H4 (cell line): Measurements from ENCODE around the gene SMOC2. TPM values are rescaled to one million over a fixed set of nuclear protein-coding genes. Genes with fewer than 3 reads are reported as not detected.

Experiments used
- DNase-seq: peaks from one replicate; pipeline ENCODE4 v3.0.0-alpha.2; 2015; ENCODE audit warnings: low spot score
- total RNA-seq: library from RNA; depleted of rRNA; stranded (reverse); fragments of >200 nt; shearing (Covaris generic); gene quantifications from 2 replicates; pipeline ENCODE4 v1.2.3, GENCODE V29; 2014

The SMOC2 gene
- total RNA-seq, 1 experiment from 2014 or later: 0.08 TPM

DNA sequence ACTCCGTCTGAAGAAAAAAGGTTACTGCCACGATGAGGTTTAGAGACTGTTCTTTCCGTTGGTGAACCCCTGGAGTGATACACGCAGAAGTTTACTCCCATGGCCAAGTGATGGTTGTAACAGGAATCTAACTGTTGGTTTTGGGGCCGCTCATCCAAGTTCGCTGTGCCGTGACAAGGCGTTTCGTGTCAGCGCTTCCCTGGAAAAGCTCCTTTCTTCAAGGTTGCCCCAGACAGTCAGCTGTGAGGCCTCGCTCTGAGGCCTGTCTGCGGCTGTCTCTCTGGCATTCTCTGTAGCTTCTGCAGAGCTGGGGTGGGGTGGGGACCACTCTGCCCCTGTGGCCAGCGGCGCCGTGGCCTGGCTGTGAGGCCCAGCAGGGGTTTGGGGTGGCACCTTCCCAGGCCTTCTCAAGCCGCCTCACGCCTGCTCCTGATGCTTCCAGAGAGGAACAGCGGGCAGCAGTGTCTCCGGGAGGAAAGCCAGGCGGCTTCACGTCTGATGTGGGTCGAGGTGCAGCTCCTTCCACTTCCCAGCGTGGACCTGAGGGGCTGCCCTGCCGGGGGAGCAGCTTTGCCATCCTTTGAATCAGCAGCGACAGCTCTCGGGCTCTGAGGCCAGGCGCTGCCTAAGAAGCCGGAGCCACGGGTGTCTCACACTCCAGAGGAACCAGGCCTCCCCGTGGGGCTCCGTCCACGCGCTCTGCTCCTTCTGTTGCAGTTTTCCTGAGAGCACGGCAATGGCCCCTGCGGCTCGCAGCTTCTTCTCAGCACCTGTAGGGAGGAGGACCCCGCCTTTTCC, 76.2 kb downstream of the SMOC2 start:
- DNase-seq: no peak

DNA sequence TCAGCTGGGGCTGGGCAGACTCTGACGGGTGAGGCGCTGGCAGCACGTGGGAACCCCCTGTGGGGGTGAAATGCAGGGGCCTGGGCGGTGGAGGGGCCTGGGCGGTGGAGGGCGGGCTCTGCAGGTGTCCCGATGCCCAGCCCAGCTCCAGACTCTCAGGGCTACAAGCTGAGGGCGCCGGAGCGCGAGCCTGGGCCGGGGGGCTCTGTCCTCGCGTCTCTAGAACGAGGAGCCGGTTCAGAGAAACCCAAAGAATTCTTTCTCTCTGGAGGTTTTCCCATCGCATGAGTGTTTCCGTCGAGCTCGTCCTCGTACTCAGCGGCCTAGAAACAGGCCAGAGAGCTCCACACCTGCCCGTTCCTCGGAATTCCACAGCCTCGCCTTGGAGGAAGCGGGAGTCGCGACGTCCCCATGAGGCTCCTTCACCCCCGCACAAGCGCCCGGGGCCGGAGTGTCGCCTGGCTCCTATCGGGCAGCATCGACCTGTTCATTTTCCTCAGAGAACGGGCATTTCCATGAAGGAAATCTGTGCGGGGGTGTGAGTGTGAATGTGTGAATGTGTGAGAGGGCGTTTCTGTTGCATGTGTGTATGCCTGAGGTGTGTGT, 76.9 kb downstream of the SMOC2 start:
- no peak for DNase-seq

DNA sequence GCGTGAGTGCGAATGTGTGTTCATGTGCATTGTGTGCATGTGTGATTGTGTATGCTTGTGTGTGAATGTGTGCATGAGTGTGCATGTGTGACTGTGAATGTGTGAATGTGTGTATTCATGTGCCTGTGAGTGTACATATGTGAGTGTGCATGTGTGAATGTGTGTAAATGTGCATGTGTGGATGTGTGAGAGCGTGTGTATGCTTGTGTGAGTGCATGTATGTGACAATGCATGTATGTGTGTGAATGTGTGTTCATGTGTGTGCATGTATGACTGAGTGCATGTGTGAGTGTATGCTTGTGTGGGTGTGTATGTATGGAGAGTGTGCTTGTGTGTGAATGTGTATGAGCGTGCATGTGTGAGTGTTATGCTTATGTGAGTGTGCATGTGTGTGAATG, 77.4 kb downstream of the SMOC2 start:
- DNase-seq: no peak

DNA sequence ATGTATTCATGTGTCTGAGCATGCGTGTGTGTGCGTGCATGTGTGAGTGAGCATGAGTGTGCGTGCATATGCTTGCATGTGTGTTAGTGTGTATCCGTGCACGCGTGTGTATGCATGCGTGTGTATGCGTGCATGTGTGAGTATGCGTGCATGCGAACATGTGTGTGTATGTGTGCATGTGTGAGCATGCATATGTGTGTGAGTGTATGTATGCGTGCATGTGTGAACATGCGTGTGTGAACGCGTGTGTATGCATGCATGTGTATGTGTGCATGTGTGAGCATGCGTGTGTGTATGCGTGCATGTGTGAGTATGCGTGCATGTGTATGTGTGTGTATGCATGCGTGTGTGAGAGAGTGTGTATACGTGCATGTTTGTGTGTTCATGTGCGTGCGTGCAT, 77.9 kb downstream of the SMOC2 start:
- DNase-seq: no peak

DNA sequence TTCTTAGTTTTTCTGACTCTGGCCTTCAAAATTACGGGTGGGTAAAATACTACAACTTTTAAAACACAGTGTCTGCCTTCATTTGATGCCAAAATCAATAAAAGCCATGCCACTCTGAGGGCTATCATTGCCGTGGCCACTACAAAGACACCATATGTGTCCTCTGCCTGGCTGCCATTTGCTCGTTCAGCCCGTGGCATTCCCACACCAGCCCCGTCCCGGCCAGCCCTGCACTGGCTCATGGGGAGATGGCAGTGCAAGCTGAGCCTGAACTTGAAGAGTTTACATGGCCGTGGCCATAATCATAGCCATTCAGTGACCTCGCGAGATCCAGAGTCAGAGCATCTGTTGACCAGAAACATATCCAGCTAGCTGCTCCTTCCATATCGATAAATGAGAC, 79.2 kb downstream of the SMOC2 start:
- DNase-seq: no peak

DNA sequence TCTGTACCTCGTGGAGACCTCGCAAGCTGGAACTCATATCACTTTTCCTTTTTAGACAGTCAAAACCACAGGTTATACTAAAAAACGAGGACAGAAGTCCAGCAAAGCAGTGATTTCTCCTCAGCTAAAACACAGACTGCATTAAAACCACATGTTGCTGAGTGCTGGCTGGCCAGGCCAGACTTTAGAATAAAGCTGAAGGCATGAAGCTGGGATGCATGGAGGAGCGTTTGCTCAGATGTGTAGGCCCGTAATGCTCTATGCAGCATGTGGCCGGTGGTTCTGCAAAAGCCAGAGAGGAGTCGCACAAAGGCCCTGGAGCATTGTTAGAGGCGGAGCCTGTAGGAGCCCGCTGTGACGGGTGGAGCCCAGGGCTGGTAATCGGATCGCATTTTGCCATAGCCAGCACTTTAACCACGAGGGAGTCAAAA, 83.6 kb downstream of the SMOC2 start:
- DNase-seq: no peak

DNA sequence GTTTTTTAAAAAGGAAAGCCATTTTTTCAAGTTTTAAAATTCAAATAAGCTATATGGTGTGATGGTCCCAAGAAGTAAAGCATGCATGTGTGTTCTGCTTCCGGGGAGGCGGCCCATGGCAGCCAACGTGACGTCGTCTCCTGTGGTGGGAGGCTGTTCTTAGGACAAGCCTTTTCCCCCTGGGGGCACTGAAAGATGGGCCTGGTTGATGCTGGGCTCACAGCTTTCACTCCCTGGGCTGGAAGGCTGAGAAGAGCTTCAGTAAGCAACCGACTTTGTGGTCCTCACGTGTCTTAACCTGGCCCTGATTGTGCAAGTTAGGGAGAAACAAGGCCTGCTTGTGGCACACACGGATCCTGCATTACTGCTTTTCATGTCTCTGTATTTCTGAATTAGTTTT, 84.1 kb downstream of the SMOC2 start:
- DNase-seq: no peak

DNA sequence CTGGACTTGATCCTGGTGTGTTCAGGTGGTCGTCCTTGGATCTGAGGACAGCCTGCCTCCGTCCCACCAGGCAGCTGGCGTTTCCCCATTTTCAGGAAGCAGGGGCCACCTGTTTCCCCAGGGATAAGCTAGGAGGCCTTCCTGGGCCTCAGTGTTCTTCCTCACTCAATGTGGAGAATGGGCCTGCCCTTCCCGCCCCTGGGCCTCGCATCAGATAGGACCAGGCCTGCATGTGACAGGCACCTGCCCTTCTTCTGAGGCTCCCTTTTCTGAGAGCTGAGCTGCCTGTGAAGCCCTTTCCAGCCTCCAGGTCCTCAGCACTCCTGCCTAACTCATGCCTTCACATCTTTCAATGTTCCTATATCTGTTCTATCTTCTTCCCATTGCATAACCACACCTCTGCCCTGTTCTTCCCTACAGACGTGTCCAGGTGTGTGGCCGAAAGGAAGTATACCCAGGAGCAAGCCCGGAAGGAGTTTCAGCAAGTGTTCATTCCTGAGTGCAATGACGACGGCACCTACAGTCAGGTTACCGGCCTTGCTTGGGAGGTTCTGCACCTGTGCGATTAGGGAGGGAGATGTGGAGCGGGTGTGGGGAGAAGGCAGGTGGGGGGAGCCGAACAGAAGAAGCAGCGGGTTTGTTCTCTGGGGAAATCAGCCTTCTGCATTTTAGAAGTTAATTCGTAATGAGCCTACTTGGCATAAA, 85.1 kb downstream of the SMOC2 start:
- no peak for DNase-seq

DNA sequence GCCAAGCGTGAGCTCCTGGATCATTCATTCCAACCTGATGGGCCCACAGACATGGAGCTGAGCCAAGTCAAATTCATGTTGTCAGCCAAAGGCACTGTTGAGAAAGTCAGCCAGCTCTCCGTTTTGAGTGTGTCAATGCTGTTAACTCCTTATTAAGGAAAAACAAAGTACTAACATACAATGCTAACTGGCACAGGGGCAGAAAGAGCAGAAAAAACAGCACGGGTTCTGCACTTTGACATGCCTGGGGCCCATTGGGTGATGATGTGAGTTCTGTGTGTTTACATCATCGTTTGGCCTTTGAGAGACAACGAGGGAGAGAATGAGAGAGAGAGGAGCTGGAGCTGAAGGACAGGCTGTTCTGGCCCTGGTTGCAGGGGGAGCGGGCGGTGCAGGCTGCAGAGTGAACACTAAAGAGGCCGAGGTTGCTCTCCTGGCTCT, 85.9 kb downstream of the SMOC2 start:
- DNase-seq: no peak

DNA sequence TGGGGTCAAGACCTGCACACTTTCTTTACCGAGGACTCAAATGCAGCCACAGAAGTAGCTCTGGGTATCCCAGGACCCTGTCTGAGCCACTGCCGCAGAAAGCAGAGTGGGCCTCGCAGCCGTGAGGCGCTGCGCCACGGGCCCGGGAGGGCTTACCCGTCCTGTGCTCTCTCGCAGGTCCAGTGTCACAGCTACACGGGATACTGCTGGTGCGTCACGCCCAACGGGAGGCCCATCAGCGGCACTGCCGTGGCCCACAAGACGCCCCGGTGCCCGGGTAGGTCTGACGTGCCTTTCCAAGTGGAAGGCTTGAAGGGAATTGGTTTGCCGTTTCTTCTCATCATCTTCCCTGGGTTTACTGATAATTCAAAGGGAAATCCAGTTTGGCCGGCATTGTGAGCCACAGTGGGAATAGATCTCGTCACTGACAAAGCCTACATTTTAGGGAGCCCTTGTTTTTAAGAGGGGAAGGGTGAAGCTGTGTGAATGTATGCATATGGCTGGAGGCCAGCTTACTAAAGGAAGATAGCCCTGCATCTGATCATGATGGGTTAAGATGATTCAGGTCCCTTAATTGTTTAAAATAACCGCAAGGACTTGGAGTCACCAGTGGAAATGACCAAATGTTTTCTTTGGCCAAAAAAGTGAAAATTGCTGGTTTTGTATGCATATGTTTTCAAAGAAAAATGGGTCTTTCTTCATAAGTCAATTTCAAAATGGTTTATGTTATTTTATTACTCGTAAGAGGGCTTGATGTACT, 86.6 kb downstream of the SMOC2 start:
- DNase-seq: no peak

DNA sequence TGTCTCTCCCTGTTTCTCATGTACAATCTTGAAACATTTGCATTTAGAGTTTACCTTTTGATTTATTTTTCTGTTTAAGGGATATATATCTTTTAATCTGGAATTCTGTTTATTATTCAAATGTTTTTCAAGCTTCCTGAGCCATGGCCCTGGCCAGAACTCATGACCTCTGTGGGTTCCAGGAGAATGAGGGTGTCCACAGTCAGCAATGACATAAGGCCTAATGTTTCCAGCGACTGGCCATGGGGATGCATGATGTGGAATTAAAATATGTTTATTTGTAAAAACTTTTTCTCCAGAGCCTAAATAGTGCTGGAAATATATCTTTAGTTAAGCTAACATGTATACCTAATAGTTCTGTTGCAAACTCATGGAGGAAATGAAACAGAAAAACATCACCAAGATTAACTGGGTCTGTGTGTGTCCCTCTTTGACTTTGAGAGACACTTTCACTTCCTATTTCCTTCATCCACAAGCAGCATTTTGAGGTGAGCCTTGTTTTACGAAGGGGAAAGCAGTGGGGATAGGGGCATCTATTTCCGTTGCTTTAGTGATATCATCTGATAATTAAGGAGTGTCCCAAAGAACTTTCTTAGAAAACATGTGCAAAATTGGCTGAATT, 87.6 kb downstream of the SMOC2 start:
- DNase-seq: no peak

DNA sequence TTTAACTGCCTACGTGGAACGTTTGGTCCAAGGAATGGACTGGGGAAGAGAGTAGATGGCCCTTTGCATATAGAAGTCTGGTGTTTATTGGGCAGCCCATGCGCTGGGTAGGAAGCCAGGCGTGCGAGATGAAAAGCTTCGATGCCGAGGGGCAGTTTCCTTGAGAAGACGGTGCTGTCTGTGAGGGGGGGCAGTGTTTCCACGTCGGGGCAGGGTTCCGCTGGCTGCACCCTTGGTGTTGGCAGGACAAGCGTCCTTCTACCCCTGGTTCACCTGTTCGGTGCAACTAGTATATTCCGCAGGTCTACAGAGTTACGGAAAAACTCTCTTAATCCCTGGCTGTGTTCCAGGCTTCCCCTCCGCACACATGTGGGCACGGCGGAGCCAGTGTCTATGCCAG, 88.2 kb downstream of the SMOC2 start:
- no peak for DNase-seq

DNA sequence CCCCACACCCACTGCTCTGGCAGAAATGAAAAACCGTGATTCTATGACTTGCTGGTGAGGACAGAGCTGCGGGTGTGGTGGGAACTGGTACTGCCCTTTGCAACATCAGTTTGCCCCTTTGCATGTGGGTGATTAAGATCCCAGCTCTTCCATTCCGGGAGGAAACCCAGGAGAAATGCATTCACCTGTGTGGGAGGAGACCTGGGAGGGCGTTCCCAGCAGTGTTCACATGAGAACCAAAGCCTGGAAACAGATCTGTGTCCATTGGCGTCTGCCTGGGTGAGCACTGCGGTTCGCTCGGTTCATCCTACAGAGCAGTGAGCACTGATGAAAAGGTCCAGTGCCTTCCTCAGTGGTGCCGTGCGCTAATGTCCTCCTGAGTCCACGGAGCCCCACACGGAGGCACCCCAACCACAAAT, 89.7 kb downstream of the SMOC2 start:
- no peak for DNase-seq

DNA sequence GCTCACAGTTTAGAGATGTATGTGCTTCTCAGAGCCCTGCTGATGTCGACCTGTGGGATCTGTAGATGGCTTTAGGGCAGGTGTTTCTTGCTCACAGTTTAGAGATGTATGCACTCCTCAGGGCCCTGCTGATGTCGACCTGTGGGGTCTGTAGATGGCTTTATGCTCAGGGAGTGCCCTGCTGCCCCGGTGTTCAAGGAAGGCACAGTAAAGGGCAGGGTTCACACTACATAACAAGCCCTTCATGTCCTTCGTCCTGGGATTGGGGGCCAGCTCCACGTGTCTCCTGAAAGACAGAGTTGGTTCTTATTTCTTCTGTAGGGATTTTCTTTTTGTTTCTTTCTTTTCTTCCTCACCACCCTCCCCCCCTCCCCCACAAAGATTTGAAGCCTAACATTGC, 91.1 kb downstream of the SMOC2 start:
- no peak for DNase-seq

DNA sequence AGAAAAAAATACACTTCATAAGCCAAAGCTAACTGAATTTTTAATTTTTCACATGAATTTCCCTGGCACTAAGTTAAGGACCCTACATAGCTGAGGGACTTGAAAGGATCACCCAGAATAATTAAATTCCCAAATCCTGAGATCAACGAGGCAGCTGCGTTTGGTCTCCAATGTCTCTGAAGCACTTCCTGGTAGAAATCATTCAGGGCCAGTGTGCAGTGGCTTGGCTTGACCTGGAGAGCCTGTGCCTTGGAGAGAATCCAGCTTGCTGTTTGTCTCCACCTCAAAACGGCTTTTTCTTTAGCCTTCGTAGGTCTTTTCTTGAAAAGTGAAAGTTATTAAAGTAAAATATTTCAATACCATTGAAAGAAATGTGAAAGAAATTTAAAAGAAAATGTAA, 92.4 kb downstream of the SMOC2 start:
- DNase-seq: no peak

DNA sequence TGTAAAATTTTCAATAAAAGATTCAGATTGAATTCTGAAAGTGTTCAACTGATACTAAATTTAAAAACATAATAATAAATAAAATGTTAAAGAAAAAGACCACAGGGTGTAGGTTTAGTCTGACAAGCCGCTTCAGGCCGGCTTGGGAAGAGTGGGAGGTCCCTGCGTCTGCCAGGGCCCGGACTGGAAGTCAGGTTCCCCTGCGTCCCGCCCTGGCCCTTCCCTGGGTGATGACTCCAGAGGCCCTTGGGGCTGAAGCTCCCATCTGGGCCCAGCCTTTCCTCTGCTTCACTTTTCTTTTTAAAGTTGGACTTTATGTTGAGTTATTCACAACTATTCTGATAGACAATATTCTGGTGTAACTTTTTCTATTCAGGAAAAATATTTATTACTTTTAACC, 93.3 kb downstream of the SMOC2 start:
- no peak for DNase-seq

DNA sequence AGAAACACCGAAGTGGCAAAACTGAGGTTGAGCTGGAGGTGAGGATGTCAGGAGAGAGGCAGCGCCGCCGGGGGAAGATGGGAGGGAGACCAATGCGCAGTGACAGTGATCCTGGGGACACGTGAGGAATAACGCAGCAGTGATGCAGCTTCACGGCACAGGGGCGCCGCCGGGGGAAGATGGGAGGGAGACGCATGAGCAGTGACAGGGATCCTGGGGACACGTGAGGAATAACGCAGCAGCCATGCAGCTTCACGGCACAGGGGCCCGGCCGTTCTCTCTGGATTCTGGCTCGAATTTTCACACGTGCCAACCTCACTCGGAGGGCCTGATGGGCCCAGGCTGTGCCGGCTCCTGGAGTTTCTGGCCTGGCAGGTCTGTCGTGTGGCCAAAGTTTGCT, 94.7 kb downstream of the SMOC2 start:
- DNase-seq: no peak

DNA sequence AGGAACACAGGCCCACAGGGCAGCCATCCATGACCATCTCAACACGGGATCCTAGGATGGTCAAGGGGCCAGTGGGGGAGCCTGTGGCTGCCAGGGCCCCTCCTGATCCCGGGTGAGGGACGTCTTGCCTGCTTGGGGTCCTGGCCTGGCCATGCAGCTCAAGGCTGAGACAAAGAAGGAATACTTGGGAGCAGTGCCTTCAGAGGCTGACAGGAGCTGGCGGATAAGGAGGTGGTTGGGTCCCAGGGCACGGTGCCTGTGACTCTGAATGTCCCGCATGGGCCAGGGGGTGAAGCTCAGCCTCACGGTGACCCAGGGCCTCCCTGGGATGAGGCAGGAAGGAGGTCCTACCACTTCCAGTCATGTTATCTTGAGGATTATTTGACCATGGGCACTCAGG, 95.2 kb downstream of the SMOC2 start:
- no peak for DNase-seq

DNA sequence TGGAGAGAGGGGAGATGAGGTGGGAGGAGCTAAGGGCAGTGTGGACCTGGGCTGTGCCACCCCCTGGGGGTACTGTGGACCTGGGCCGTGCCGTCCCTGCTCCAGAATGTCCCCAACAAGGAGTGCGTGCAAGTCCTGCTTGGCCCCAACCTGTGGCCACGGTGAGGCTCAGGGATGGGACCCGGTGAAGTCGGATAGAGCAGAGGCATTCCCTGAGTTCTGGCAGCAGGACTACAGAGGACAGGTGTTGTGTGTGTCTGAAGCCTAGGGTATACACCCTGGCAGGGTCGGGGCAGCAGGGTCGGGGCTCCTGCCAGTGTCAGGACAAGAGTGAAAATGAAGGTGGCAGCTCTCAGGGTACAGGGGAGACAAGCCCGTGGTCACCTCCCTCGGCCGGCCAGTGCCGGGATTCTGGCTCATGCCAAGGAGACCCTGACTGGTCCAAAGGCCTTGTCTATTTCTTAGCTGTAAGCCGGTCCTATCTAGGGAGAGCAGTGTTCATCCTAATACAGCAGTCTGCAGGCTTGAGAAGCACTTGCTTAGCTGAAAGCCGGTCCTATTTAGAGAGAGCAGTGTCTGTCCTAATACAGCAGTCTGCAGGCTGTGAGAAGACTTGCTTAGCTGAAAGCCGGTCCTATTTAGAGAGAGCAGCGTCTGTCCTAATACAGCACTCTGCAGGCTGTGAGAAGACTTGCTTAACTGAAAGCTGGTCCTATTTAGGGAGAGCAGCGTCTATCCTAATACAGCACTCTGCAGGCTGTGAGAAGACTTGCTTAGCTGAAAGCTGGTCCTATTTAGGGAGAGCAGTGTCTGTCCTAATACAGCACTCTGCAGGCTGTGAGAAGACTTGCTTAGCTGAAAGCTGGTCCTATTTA, 95.9 kb downstream of the SMOC2 start:
- no peak for DNase-seq

DNA sequence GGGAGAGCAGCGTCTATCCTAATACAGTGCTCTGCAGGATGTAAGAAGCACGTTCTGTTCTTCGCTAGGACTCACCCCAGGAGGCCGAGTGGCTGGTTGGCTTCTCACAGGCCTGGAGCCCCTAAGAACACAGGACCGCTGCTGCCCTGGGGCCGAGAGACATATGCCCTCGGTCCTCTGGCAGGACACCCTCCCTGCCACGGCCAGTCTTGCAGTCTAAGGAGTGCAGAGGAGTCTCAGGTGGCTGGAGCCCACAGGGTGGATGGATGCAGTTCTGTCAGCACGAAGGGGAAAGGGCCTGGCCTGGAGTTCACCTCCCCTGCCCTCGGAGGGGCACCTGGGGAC, 96.5 kb downstream of the SMOC2 start:
- no peak for DNase-seq
